ENCODE measurements around the gene GAK.

DNA sequence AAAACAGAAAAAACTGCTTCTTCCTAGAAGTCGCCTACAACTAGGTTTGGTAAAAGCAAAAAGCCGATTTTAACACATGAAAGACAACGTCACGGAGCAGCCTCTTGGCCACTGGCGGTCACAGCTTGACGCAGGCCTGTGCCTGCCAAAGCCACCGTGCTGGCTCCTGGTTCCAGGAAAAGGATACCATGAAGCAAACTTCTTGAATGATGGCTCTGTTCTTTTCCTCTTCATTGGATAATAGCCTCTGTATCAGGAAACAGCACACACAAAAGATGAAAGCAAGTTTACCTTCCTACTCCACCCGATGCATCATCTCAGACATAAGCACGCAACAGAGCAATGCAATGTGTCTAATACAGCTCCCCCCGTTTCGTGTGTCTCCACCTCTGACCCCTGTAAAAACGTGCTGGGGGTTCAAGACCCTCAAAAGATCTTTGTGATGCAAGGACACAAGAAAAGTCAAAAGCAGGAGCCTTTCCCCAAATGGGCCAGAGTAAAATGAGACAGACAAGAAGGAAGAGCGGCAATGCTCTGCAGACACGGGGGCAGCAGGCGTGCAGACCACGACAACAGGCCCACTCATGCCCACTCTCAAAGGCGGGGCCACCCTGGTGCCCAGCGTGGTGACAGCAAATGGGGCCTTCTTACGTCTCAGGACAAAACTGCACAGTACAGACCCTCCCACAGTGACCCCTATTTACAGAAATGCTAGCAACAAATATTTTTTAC lies 19.4 kb downstream of the GAK start:
- TF ChIP-seq, protein P1, sequence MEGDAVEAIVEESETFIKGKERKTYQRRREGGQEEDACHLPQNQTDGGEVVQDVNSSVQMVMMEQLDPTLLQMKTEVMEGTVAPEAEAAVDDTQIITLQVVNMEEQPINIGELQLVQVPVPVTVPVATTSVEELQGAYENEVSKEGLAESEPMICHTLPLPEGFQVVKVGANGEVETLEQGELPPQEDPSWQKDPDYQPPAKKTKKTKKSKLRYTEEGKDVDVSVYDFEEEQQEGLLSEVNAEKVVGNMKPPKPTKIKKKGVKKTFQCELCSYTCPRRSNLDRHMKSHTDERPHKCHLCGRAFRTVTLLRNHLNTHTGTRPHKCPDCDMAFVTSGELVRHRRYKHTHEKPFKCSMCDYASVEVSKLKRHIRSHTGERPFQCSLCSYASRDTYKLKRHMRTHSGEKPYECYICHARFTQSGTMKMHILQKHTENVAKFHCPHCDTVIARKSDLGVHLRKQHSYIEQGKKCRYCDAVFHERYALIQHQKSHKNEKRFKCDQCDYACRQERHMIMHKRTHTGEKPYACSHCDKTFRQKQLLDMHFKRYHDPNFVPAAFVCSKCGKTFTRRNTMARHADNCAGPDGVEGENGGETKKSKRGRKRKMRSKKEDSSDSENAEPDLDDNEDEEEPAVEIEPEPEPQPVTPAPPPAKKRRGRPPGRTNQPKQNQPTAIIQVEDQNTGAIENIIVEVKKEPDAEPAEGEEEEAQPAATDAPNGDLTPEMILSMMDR (IDR thresholded peaks at IDR 0.05): no peak
- no peak for TF ChIP-seq POLR2A (IDR thresholded peaks at IDR 0.05)

Measured in vagina (tissue), 2 donors.